GM10266 (cell line): Measurements from ENCODE around the gene TINAGL1.

Experiments used
- DNase-seq: peaks from one replicate; pipeline ENCODE4 v3.0.0; 2012; ENCODE audit errors: extremely low spot score
- CTCF ChIP-seq: IDR thresholded peaks from 2 replicates; pipeline ENCODE4 v1.5.1; 2012; ENCODE audit warnings: mild to moderate bottlenecking, low read depth; ENCODE audit not compliant: control insufficient read depth, insufficient read depth; ENCODE audit errors: missing control alignments

Gene TINAGL1

GRCh38 chr1:31574749-31575368 lies 1.5 kb upstream of the TINAGL1 start:
- TF ChIP-seq CTCF = no peak
- peak; percentile 21 for DNase-seq

GRCh38 chr1:31575369-31576140 lies 760 bp upstream of the TINAGL1 start:
- peak; percentile 18 for DNase-seq
- TF ChIP-seq CTCF = no peak

- TF ChIP-seq CTCF = no peak
- peak; percentile 35 for DNase-seq
Measured at GRCh38 chr1:31576743-31577455, 584 bp downstream of the TINAGL1 start.

- no peak for TF ChIP-seq CTCF
- DNase-seq = peak; percentile 13
Measured at GRCh38 chr1:31577515-31578192, 1.3 kb downstream of the TINAGL1 start.

- peak; percentile 5 for DNase-seq
- no peak for TF ChIP-seq CTCF
Measured at GRCh38 chr1:31579374-31579773, 3.1 kb downstream of the TINAGL1 start.

- DNase-seq = no peak
- no peak for TF ChIP-seq CTCF
Measured at GRCh38 chr1:31580513-31580870, 4.2 kb downstream of the TINAGL1 start.
